KOPT-K1 (cell line): ENCODE data around the gene JUND.
A peak's percentile ranks its signal among the peaks of the same experiment; 100 is the strongest.

ENCODE experiments used
- H3K27ac ChIP-seq: fragments of 200-600 bp; sonication (generic); 2 replicates; pipeline ENCODE4 v1.5.1; 2016; ENCODE audit warnings: antibody characterized with exemption, mild to moderate bottlenecking, low read depth, low read length; ENCODE audit not compliant: poor library complexity, severe bottlenecking
- H3K36me3 ChIP-seq: fragments of 200-600 bp; sonication (generic); 2 replicates; pipeline ENCODE4 v1.5.1; 2017; ENCODE audit warnings: antibody characterized with exemption, mild to moderate bottlenecking, low read length, moderate library complexity; ENCODE audit not compliant: insufficient read depth
- H3K9me3 ChIP-seq: fragments of 200-600 bp; sonication (generic); 2 replicates; pipeline ENCODE4 v1.5.1; 2017; ENCODE audit warnings: antibody characterized with exemption, low read length, mild to moderate bottlenecking; ENCODE audit not compliant: insufficient read depth, poor library complexity, severe bottlenecking

The JUND gene

GRCh38 chr19:18300930-18301717, 19.7 kb upstream of the JUND start:
- Histone ChIP-seq H3K9me3 (no peaks in the 10 kb centered on the region), H3K36me3 (peaks cover 6% of the 10 kb centered on the region), H3K27ac (no peak overlapping the region)

GRCh38 chr19:18299654-18300053, 18.2 kb upstream of the JUND start:
- no peaks in the 10 kb centered on the region for H3K9me3 ChIP-seq
- H3K27ac ChIP-seq: no peak overlapping the region
- H3K36me3 ChIP-seq: no peaks in the 10 kb centered on the region

GRCh38 chr19:18298601-18299000, 17.2 kb upstream of the JUND start:
- no peak overlapping the region for H3K27ac ChIP-seq
- no peaks in the 10 kb centered on the region for H3K9me3 ChIP-seq
- H3K36me3 ChIP-seq: no peaks in the 10 kb centered on the region

GRCh38 chr19:18297308-18297707, 15.9 kb upstream of the JUND start:
- no peaks in the 10 kb centered on the region for H3K36me3 ChIP-seq
- no peak overlapping the region for H3K27ac ChIP-seq
- no peaks in the 10 kb centered on the region for H3K9me3 ChIP-seq

GRCh38 chr19:18295034-18295451, 13.6 kb upstream of the JUND start:
- Histone ChIP-seq H3K27ac (no peak overlapping the region), H3K9me3 (no peaks in the 10 kb centered on the region), H3K36me3 (no peaks in the 10 kb centered on the region)

- H3K9me3 ChIP-seq: no peaks in the 10 kb centered on the region
- no peaks in the 10 kb centered on the region for H3K36me3 ChIP-seq
- H3K27ac ChIP-seq: no peak overlapping the region
Measured at GRCh38 chr19:18294467-18294864, 13.0 kb upstream of the JUND start.

- Histone ChIP-seq H3K36me3 (no peaks in the 10 kb centered on the region), H3K27ac (peak overlapping the region; percentile 99), H3K9me3 (no peaks in the 10 kb centered on the region)
Measured at GRCh38 chr19:18293642-18294466, 12.4 kb upstream of the JUND start.

GRCh38 chr19:18292810-18293641, 11.6 kb upstream of the JUND start:
- H3K9me3 ChIP-seq: no peaks in the 10 kb centered on the region
- H3K36me3 ChIP-seq: no peaks in the 10 kb centered on the region
- peak overlapping the region; percentile 99 for H3K27ac ChIP-seq

GRCh38 chr19:18292462-18292809, 11.0 kb upstream of the JUND start:
- no peaks in the 10 kb centered on the region for H3K9me3 ChIP-seq
- peak overlapping the region; percentile 99 for H3K27ac ChIP-seq
- H3K36me3 ChIP-seq: no peaks in the 10 kb centered on the region

GRCh38 chr19:18291590-18292461, 10.4 kb upstream of the JUND start:
- Histone ChIP-seq H3K27ac (peak overlapping the region; percentile 99), H3K36me3 (no peaks in the 10 kb centered on the region), H3K9me3 (no peaks in the 10 kb centered on the region)

- Histone ChIP-seq H3K36me3 (no peaks in the 10 kb centered on the region), H3K27ac (peak overlapping the region; percentile 99), H3K9me3 (no peaks in the 10 kb centered on the region)
Measured at GRCh38 chr19:18291019-18291524, 9.7 kb upstream of the JUND start.

- Histone ChIP-seq H3K9me3 (no peaks in the 10 kb centered on the region), H3K36me3 (no peaks in the 10 kb centered on the region), H3K27ac (peak overlapping the region; percentile 99)
Measured at GRCh38 chr19:18290302-18291018, 9.0 kb upstream of the JUND start.

GRCh38 chr19:18289471-18290301, 8.3 kb upstream of the JUND start:
- no peaks in the 10 kb centered on the region for H3K36me3 ChIP-seq
- H3K9me3 ChIP-seq: no peaks in the 10 kb centered on the region
- peak overlapping the region; percentile 99 for H3K27ac ChIP-seq
